ENCODE measurements around the gene NPAS4. TPM values are rescaled to one million over a fixed set of nuclear protein-coding genes. Genes with fewer than 3 reads are reported as not detected.

Gene NPAS4
- total and polyA plus RNA-seq, 9 of the 15 experiments (the other 6 are each of a cell fraction or from before 2014, with no cell fraction given): not detected

GRCh38 chr11:66466225-66467033 is 45.6 kb downstream of the NPAS4 start, which contains the start of gene PELI3 (continued):
- no peak for TF ChIP-seq MGA (IDR thresholded peaks at IDR 0.05)
- no peak for TF ChIP-seq CLOCK (CRISPR knock-in tag; IDR thresholded peaks at IDR 0.05; ENCODE audit: borderline replicate concordance)
- no peak for TF ChIP-seq CSDE1 (IDR thresholded peaks at IDR 0.05)
- TF ChIP-seq HNRNPK (IDR thresholded peaks at IDR 0.05; ENCODE audit: low read depth, low read length, poor library complexity, severe bottlenecking): no peak
